Measurements from ENCODE around the gene RFX8. TPM values are rescaled to one million over a fixed set of nuclear protein-coding genes. Genes with fewer than 3 reads are reported as not detected.

RFX8 gene
- total and polyA plus RNA-seq, 2 of the 13 experiments (the other 11 are each of a cell fraction or from before 2014, with no cell fraction given) = not detected

GRCh38 chr2:101356055-101356454, 118.9 kb downstream of the RFX8 start:
- no peaks in the 10 kb centered on the region for H3K36me3 ChIP-seq (replicated peaks in 1 of 2; ENCODE audit: control insufficient read depth in 1 of 2, insufficient read depth in 2 of 2, low read length in 2 of 2)
- intact Hi-C loops (cut with micrococcal nuclease; ENCODE audit: unreplicated experiment) = no loop called here
- DNase-seq (ENCODE audit: low spot score) (no peak), FAIRE-seq (no peak), ATAC-seq (no peak)
- H4K20me1 ChIP-seq (ENCODE audit: insufficient read depth, low read length) = no peaks in the 10 kb centered on the region
- peaks cover 18% of the 10 kb centered on the region for H3K4me1 ChIP-seq (ENCODE audit: insufficient read depth, low read length)
- H2AFZ ChIP-seq (ENCODE audit: low read length) = no peak overlapping the region
- WGBS (ENCODE audit: low lambda C conversion rate) = 43% methylated on average over 6 of the region's 6 CpGs
- H3K4me3 ChIP-seq (replicated peaks in 1 of 3; ENCODE audit: insufficient read depth in 1 of 3, low read depth in 2 of 3, low read length in 3 of 3) = no peak overlapping the region
- no peaks in the 10 kb centered on the region for H3K79me2 ChIP-seq (ENCODE audit: insufficient read depth, low read length)
- POLR2A ChIA-PET = no interaction called here
- TF ChIP-seq ARHGAP35 (CRISPR knock-in tag; IDR thresholded peaks at IDR 0.05; ENCODE audit: borderline replicate concordance) (no peak), FOXO1 (CRISPR knock-in tag; IDR thresholded peaks at IDR 0.05) (no peak), ZKSCAN5 (CRISPR knock-in tag; IDR thresholded peaks at IDR 0.05) (no peak), HNRNPH1 (optimal IDR thresholded peaks at IDR 0.05; ENCODE audit: low read depth, low read length) (no peak), ZNF550 (CRISPR knock-in tag; IDR thresholded peaks at IDR 0.05; ENCODE audit: borderline replicate concordance) (no peak), GABPA (IDR thresholded peaks at IDR 0.05; ENCODE audit: low read depth, low read length) (no peak), GABPA (CRISPR knock-in tag; IDR thresholded peaks at IDR 0.05; ENCODE audit: low read depth) (no peak), CERS6 (CRISPR knock-in tag; IDR thresholded peaks at IDR 0.05) (no peak), ZNF335 (CRISPR knock-in tag; IDR thresholded peaks at IDR 0.05) (no peak), ZNF773 (CRISPR knock-in tag; IDR thresholded peaks at IDR 0.05; ENCODE audit: borderline replicate concordance) (no peak), BORCS8-MEF2B (CRISPR knock-in tag; IDR thresholded peaks at IDR 0.05) (no peak), ZMYM4 (CRISPR knock-in tag; IDR thresholded peaks at IDR 0.05) (no peak), ZNF350 (CRISPR knock-in tag; IDR thresholded peaks at IDR 0.05; ENCODE audit: borderline replicate concordance, low read depth) (no peak), BHLHE40 (IDR thresholded peaks at IDR 0.05; ENCODE audit: low read length) (no peak), FOXP1 (IDR thresholded peaks at IDR 0.05) (no peak), FOXP1 (CRISPR knock-in tag; IDR thresholded peaks at IDR 0.05) (no peak), AHDC1 (CRISPR knock-in tag; IDR thresholded peaks at IDR 0.05; ENCODE audit: borderline replicate concordance) (no peak), ZNF816 (CRISPR knock-in tag; IDR thresholded peaks at IDR 0.05; ENCODE audit: borderline replicate concordance) (no peak)
- CTCF ChIA-PET (ENCODE audit: low intra/inter-chr PET ratio, low total read pairs) = no interaction called here
- no peak overlapping the region for H3K27ac ChIP-seq (ENCODE audit: extremely low read length, insufficient read depth, low read length)
- H3K9ac ChIP-seq (ENCODE audit: insufficient read depth, low read depth, low read length) = no peak overlapping the region
- peaks cover 0 to 8% of the 10 kb centered on the region in 2 experiments; a peak in 3 of 5 replicates for H3K27me3 ChIP-seq (ENCODE audit: control insufficient read depth in 1 of 2, insufficient read depth in 2 of 2, low read length in 2 of 2)
- no peaks in the 10 kb centered on the region for H3K9me3 ChIP-seq (ENCODE audit: low read length)
- no peak overlapping the region for H3K4me2 ChIP-seq (ENCODE audit: low read depth, low read length)
- in situ Hi-C loops (cut with HindIII; ENCODE audit: extremely low pct_ligation_motif_present, low pct_unique_long_range_greater_than_20kb) = no loop called here
- no TSS peak for BruUV-seq (replicated peaks)
